ENCODE results near the gene CDKAL1. TPM values are rescaled to one million over a fixed set of nuclear protein-coding genes. Genes with fewer than 3 reads are reported as not detected.

Gene CDKAL1
- total RNA-seq, 1 donor from 2014 or later = 34.3 TPM

DNA sequence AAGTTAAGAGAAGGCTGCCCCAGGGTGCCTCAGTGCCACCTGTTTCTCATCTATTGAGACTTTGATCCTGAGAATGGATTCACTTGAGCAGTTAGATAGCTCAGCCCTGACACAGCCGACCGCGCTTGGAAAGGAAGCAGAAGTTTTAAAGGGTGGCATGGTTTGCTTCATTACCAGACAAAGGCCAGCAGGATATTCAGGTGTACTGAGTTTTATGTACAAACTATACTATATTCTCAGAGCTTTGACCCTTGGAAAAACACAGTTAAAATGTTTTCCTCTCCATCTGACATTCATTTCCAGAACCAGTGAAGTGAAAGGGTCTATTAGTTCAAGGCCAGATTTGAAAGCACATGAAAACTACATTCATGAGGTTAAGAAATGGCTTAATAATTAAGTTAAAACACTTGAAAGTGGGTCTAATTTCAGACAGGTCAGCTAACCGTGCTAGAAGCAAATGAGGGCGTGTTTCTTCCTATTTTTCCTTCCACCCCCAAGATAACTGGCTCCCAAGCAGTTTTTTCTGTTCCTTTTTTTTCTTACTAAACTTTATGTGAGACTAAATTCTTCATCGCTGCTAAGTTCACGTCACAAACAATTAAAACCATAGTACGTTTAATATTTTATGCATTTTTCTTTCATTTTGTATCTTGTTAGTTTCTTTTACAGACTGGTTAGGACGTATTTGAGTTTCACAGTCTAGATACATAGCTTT is 674.0 kb downstream of the CDKAL1 start:
- Mint-ChIP-seq H3K4me3 (ENCODE audit: low read depth) (no peak overlapping the region), H3K27ac (peak overlapping the region; percentile 62), H3K4me1 (ENCODE audit: low read depth) (peaks cover 7% of the 10 kb centered on the region), H3K27me3 (no peaks in the 10 kb centered on the region), H3K36me3 (ENCODE audit: insufficient read depth) (peaks cover 15% of the 10 kb centered on the region), H3K9me3 (ENCODE audit: low read depth) (peaks cover 6% of the 10 kb centered on the region)
- no peak for DNase-seq (ENCODE audit: low spot score, unreplicated experiment)
- TF ChIP-seq, protein P1, sequence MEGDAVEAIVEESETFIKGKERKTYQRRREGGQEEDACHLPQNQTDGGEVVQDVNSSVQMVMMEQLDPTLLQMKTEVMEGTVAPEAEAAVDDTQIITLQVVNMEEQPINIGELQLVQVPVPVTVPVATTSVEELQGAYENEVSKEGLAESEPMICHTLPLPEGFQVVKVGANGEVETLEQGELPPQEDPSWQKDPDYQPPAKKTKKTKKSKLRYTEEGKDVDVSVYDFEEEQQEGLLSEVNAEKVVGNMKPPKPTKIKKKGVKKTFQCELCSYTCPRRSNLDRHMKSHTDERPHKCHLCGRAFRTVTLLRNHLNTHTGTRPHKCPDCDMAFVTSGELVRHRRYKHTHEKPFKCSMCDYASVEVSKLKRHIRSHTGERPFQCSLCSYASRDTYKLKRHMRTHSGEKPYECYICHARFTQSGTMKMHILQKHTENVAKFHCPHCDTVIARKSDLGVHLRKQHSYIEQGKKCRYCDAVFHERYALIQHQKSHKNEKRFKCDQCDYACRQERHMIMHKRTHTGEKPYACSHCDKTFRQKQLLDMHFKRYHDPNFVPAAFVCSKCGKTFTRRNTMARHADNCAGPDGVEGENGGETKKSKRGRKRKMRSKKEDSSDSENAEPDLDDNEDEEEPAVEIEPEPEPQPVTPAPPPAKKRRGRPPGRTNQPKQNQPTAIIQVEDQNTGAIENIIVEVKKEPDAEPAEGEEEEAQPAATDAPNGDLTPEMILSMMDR (IDR thresholded peaks at IDR 0.05; ENCODE audit: unreplicated experiment) = no peak

DNA sequence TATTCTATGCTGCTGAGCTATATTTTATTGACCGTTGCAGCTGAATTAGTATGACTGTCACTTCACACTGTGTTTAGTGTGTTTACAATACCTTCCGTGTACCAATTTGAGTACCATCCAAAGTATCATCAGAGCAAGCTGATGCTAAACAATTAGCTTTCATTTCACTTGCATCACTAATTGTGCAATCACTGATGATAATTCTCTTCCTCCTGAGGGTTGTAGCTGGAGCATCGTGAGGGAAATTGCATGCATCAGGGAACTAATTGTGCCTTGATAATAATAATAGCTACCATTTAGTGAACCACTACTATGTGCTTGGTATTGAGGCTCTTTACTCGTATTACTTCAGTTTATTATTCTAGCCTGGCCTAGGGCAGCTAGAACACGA is 674.5 kb downstream of the CDKAL1 start:
- Mint-ChIP-seq H3K4me3 (ENCODE audit: low read depth) (no peak overlapping the region), H3K9me3 (ENCODE audit: low read depth) (peaks cover 6% of the 10 kb centered on the region), H3K27ac (no peak overlapping the region), H3K27me3 (no peaks in the 10 kb centered on the region), H3K4me1 (ENCODE audit: low read depth) (peaks cover 7% of the 10 kb centered on the region), H3K36me3 (ENCODE audit: insufficient read depth) (peaks cover 15% of the 10 kb centered on the region)
- DNase-seq (ENCODE audit: low spot score, unreplicated experiment) = no peak
- TF ChIP-seq, protein P1 (IDR thresholded peaks at IDR 0.05; ENCODE audit: unreplicated experiment) = no peak

DNA sequence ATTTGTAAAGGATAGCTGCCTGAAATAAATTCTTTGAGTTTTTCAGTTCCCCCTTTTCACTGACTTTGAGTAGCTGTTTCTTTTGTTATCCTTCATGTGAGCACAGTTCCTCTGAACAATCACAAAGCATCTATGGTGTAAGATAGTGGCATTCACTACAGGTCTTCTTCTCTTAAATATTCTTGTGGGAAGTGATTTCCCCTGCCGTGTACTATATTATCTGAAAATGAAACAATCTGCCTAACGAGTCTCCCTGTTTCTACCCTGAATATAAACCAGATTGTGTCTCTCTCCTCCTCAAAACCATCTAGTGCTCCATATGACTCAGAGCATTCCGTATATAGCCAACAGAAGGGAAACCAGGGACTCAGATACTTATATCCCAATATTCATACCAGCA is 679.2 kb downstream of the CDKAL1 start:
- Mint-ChIP-seq H3K36me3 (ENCODE audit: insufficient read depth) (peaks cover 6% of the 10 kb centered on the region), H3K27ac (no peak overlapping the region)

DNA sequence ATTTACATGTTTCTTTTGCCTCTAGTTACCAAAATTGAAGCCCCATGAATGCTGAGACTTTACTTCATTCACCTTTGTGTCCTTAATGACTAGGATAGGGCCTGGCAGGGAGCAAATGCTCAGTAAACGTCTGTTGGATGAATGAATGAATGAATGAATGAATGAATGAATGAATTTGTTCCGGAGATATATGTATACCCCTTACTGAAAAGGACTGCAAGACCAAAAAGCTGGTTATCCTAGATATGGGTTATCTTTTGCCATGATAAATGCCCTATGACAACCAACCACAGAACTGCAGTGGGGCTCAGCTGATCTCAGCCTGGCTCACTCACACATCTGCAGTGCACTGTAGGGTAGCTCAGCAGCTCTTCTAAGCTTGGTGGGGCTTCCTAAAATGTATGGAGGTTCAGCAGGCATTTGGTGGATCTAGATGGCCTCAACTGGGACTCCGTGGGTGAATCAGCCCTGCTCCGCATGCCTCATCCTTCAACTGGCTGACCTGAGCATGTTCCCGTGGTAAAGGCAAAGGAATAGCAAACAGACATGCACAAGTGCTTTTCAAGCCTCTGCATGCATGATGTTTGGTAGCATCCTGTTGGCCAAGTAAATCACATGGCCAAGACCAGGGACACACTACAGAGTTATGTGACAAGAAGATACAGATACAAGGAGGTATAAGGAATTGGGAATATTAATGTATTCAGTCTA is 680.6 kb downstream of the CDKAL1 start:
- H3K27ac Mint-ChIP-seq = no peak overlapping the region
- no peaks in the 10 kb centered on the region for H3K27me3 Mint-ChIP-seq
- no peak for DNase-seq (ENCODE audit: low spot score, unreplicated experiment)
- TF ChIP-seq, protein P1 (IDR thresholded peaks at IDR 0.05; ENCODE audit: unreplicated experiment) = no peak
- no peak overlapping the region for H3K4me3 Mint-ChIP-seq (ENCODE audit: low read depth)
- peaks cover 6% of the 10 kb centered on the region for H3K36me3 Mint-ChIP-seq (ENCODE audit: insufficient read depth)
- peaks cover under 1% of the 10 kb centered on the region for H3K4me1 Mint-ChIP-seq (ENCODE audit: low read depth)
- H3K9me3 Mint-ChIP-seq (ENCODE audit: low read depth) = no peaks in the 10 kb centered on the region

More for the DNA sequence above, 679.2 kb downstream of the CDKAL1 start:
- Mint-ChIP-seq H3K4me3 (ENCODE audit: low read depth) (no peak overlapping the region), H3K4me1 (ENCODE audit: low read depth) (peaks cover under 1% of the 10 kb centered on the region), H3K9me3 (ENCODE audit: low read depth) (no peaks in the 10 kb centered on the region), H3K27me3 (no peaks in the 10 kb centered on the region)
- DNase-seq (ENCODE audit: low spot score, unreplicated experiment) = no peak
- TF ChIP-seq, protein P1 (IDR thresholded peaks at IDR 0.05; ENCODE audit: unreplicated experiment) = no peak

DNA sequence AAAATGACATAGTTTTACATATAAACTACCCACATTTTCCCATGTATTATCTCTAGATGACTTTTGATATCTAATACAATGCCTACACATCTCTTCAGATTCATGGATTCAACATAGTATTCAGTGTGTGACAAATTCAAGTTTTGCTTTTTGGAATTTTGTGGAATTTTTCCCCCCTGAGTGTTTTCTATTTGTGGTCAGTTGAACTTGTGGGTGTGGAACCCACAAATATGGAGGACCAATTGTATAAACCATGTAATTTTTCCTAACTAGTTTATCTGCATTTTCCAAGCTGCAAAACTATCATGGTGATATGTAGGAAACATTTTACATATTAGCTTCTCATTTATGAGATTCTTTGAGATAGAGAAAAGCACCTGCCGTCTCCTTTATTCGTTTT is 685.0 kb downstream of the CDKAL1 start:
- TF ChIP-seq, protein P1 (IDR thresholded peaks at IDR 0.05; ENCODE audit: unreplicated experiment) = no peak
- Mint-ChIP-seq H3K9me3 (ENCODE audit: low read depth) (no peaks in the 10 kb centered on the region), H3K4me3 (ENCODE audit: low read depth) (no peak overlapping the region), H3K4me1 (ENCODE audit: low read depth) (peaks cover 8% of the 10 kb centered on the region), H3K36me3 (ENCODE audit: insufficient read depth) (no peaks in the 10 kb centered on the region), H3K27ac (no peak overlapping the region), H3K27me3 (no peaks in the 10 kb centered on the region)
- DNase-seq (ENCODE audit: low spot score, unreplicated experiment) = no peak

Measured in progenitor cell of endocrine pancreas (in vitro differentiated cells).